Liver (tissue), 9 donors: Measurements from ENCODE around the gene WNK2. TPM values are rescaled to one million over a fixed set of nuclear protein-coding genes. Genes with fewer than 3 reads are reported as not detected.
A peak's percentile ranks its signal among the peaks of the same experiment; 100 is the strongest.

Source experiments
- DNase-seq: peaks from one replicate; pipeline ENCODE4 v3.0.0-alpha.2; 2017; ENCODE audit warnings: low spot score
- H3K27ac ChIP-seq, 2 donors: one replicate each; pipeline ENCODE4 v1.7.0; 2013; ENCODE audit warnings: inconsistent platforms in 2 of 2, low read length in 2 of 2, control low read depth in 1 of 2, low read depth in 1 of 2, mild to moderate bottlenecking in 1 of 2
- H3K27me3 ChIP-seq, 4 donors: one replicate each; pipeline versions ENCODE4 v1.6.1 to v1.7.0; 2013; ENCODE audit warnings: low read length in 3 of 4, inconsistent platforms in 1 of 4, mild to moderate bottlenecking in 1 of 4, moderate library complexity in 1 of 4; ENCODE audit not compliant: control insufficient read depth in 4 of 4, insufficient read depth in 4 of 4
- H3K36me3 ChIP-seq, 4 donors: one replicate each; pipeline versions ENCODE4 v1.6.1 to v1.7.0; 2013; ENCODE audit warnings: low read length in 3 of 4, mild to moderate bottlenecking in 3 of 4, low read depth in 1 of 4, moderate library complexity in 1 of 4; ENCODE audit not compliant: control insufficient read depth in 4 of 4, insufficient read depth in 3 of 4
- H3K4me1 ChIP-seq, 4 donors: one replicate each; pipeline versions ENCODE4 v1.6.1 to v1.7.0; 2013; ENCODE audit warnings: low read length in 3 of 4, mild to moderate bottlenecking in 3 of 4, moderate library complexity in 1 of 4; ENCODE audit not compliant: control insufficient read depth in 4 of 4, insufficient read depth in 4 of 4
- H3K4me3 ChIP-seq, 3 donors: one replicate each; pipeline versions ENCODE4 v1.6.1 to v1.7.0; 2013; ENCODE audit warnings: low read length in 3 of 3, control low read depth in 1 of 3, low read depth in 1 of 3, mild to moderate bottlenecking in 1 of 3
- H3K9ac ChIP-seq, 2 donors: one replicate each; pipeline ENCODE4 v1.7.0; 2013; ENCODE audit warnings: low read length in 2 of 2, mild to moderate bottlenecking in 2 of 2, moderate library complexity in 2 of 2, control low read depth in 1 of 2, low read depth in 1 of 2
- H3K9me3 ChIP-seq, 4 donors: one replicate each; pipeline versions ENCODE4 v1.6.1 to v1.7.0; 2013; ENCODE audit warnings: low read length in 3 of 4; ENCODE audit not compliant: control insufficient read depth in 4 of 4
- EGR1 ChIP-seq, 2 donors: IDR thresholded peaks; 2 replicates each; pipeline ENCODE4 v1.6.1; 2016 to 2018; ENCODE audit warnings: antibody characterized with exemption in 2 of 2, low read depth in 2 of 2
- FOXA1 ChIP-seq: IDR thresholded peaks from 2 replicates; pipeline ENCODE4 v1.6.1; 2016; ENCODE audit warnings: antibody characterized with exemption
- FOXA2 ChIP-seq: IDR thresholded peaks from 2 replicates; pipeline ENCODE4 v1.6.1; 2016; ENCODE audit warnings: antibody characterized with exemption
- GABPA ChIP-seq, 2 donors: IDR thresholded peaks in 1 of 2; conservative IDR thresholded peaks in 1 of 2; 2 replicates each; pipeline ENCODE4 v1.6.1; 2016; ENCODE audit warnings: antibody characterized with exemption in 2 of 2, mild to moderate bottlenecking in 1 of 2, moderate library complexity in 1 of 2
- HNF4A ChIP-seq, 2 donors: conservative IDR thresholded peaks; 2 replicates each; pipeline ENCODE4 v1.6.1; 2016; ENCODE audit warnings: antibody characterized with exemption in 2 of 2, mild to moderate bottlenecking in 2 of 2
- HNF4G ChIP-seq: IDR thresholded peaks from 2 replicates; pipeline ENCODE4 v1.6.1; 2016; ENCODE audit warnings: antibody characterized with exemption
- JUND ChIP-seq, 2 donors: IDR thresholded peaks; 2 replicates each; pipeline ENCODE4 v1.6.1; 2016; ENCODE audit warnings: antibody characterized with exemption in 2 of 2
- NR2F2 ChIP-seq: IDR thresholded peaks from 2 replicates; pipeline ENCODE4 v1.6.1; 2016; ENCODE audit warnings: antibody characterized with exemption
- RAD21 ChIP-seq, 2 donors: IDR thresholded peaks; 2 replicates each; pipeline ENCODE4 v1.6.1; 2016; ENCODE audit warnings: antibody characterized with exemption in 2 of 2, mild to moderate bottlenecking in 2 of 2
- RXRA ChIP-seq, 2 donors: IDR thresholded peaks; 2 replicates each; pipeline ENCODE4 v1.6.1; 2017 to 2018; ENCODE audit warnings: antibody characterized with exemption in 2 of 2, mild to moderate bottlenecking in 1 of 2
- SP1 ChIP-seq: IDR thresholded peaks from 2 replicates; pipeline ENCODE4 v1.6.1; 2018; ENCODE audit warnings: antibody characterized with exemption, mild to moderate bottlenecking
- TAF1 ChIP-seq: conservative IDR thresholded peaks from 2 replicates; pipeline ENCODE4 v1.6.1; 2016; ENCODE audit warnings: antibody characterized with exemption, mild to moderate bottlenecking
- YY1 ChIP-seq: IDR thresholded peaks from 2 replicates; pipeline ENCODE4 v1.6.1; 2016; ENCODE audit warnings: antibody characterized with exemption, mild to moderate bottlenecking
- WGBS: extraction: QIAGEN DNeasy Blood & Tissue Kit; methylation state at CpG from one replicate; pipeline ENCODE4 v1.1.7; 2013; 5-methylcytosine and 5-hydroxymethylcytosine counted together
- polyA plus RNA-seq, 2 donors: library from polyadenylated mRNA; stranded (reverse) in 1 of 2; unstranded in 1 of 2; fragments of 200-250 nt in 1 of 2; fragments of >200 nt in 1 of 2; fragmentation: Nextera tagmentation in 1 of 2; extraction: Ambion mirVana in 1 of 2; gene quantifications; one replicate each; pipeline versions ENCODE4 v1.2.1 to v1.2.3, GENCODE V29; 2013 to 2015
- total RNA-seq, 2 donors: library from RNA; depleted of rRNA; stranded (reverse); fragments of >200 nt; gene quantifications; one replicate each; pipeline ENCODE4 v1.2.3, GENCODE V29; 2014
- TF ChIP-seq, protein P1 (sequence below): fragments of 150-350 bp; IDR thresholded peaks from 2 replicates; pipeline ENCODE4 v1.5.1; 2017; ENCODE audit warnings: improper control_type of control experiment, low read depth, low read length; ENCODE audit not compliant: missing input control
- TF ChIP-seq, protein P2 (sequence below): IDR thresholded peaks from 2 replicates; pipeline ENCODE4 v1.6.1; 2016; ENCODE audit warnings: antibody characterized with exemption
- TF ChIP-seq, protein P3 (sequence below): IDR thresholded peaks from 2 replicates; pipeline ENCODE4 v1.6.1; 2016; ENCODE audit warnings: antibody characterized with exemption
- TF ChIP-seq, protein P4 (sequence below): IDR thresholded peaks from 2 replicates; pipeline ENCODE4 v1.6.1; 2016; ENCODE audit warnings: antibody characterized with exemption, mild to moderate bottlenecking
- TF ChIP-seq, protein P5 (sequence below): IDR thresholded peaks from 2 replicates; pipeline ENCODE4 v1.6.1; 2016; ENCODE audit warnings: antibody characterized with exemption
- donor health status: healthy.
- donor health status: healthy.
- donor health status: healthy.
- donor health status: healthy.
- donor health status: healthy.

The WNK2 gene
- total and polyA plus RNA-seq, 4 donors = 0.65 to 4.4 (median 1.7) TPM

DNA sequence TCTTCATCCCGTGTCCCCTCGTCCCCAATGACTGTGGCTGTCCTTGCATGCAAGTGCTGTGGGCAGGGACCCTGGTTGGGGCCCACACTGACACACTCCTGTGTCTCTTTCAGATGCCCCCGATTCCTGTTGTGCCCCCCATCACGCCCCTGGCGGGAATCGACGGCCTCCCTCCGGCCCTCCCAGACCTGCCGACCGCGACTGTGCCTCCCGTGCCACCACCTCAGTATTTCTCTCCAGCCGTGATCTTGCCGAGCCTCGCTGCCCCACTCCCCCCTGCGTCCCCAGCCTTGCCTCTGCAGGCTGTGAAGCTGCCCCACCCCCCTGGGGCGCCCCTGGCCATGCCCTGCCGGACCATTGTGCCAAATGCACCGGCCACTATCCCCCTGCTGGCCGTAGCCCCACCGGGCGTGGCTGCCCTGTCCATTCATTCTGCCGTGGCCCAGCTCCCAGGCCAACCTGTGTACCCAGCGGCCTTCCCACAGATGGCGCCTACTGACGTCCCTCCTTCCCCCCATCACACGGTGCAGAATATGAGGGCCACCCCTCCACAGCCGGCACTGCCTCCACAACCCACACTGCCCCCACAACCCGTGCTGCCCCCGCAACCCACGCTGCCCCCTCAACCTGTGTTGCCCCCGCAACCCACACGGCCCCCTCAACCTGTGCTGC lies 75.0 kb downstream of the WNK2 start:
- DNase-seq = peak; percentile 28
- Histone ChIP-seq H3K27ac (no peak overlapping the region), H3K9me3 (no peaks in the 10 kb centered on the region), H3K36me3 (no peaks in the 10 kb centered on the region), H3K9ac (no peak overlapping the region), H3K4me1 (peaks cover 0 to 2% (median 0%) of the 10 kb centered on the region in 4 donors), H3K4me3 (no peak overlapping the region), H3K27me3 (no peaks in the 10 kb centered on the region)
- TF ChIP-seq YY1 = no peak
- no peak for TF ChIP-seq JUND (IDR thresholded peaks at IDR 0.05)
- TF ChIP-seq RXRA (IDR thresholded peaks at IDR 0.05) = no peak
- TF ChIP-seq NR2F2 = no peak
- no peak for TF ChIP-seq HNF4G
- no peak for TF ChIP-seq RAD21 (IDR thresholded peaks at IDR 0.05)
- no peak for TF ChIP-seq FOXA2
- 92% methylated on average over 33 of the region's 33 CpGs for whole genome bisulfite sequencing

DNA sequence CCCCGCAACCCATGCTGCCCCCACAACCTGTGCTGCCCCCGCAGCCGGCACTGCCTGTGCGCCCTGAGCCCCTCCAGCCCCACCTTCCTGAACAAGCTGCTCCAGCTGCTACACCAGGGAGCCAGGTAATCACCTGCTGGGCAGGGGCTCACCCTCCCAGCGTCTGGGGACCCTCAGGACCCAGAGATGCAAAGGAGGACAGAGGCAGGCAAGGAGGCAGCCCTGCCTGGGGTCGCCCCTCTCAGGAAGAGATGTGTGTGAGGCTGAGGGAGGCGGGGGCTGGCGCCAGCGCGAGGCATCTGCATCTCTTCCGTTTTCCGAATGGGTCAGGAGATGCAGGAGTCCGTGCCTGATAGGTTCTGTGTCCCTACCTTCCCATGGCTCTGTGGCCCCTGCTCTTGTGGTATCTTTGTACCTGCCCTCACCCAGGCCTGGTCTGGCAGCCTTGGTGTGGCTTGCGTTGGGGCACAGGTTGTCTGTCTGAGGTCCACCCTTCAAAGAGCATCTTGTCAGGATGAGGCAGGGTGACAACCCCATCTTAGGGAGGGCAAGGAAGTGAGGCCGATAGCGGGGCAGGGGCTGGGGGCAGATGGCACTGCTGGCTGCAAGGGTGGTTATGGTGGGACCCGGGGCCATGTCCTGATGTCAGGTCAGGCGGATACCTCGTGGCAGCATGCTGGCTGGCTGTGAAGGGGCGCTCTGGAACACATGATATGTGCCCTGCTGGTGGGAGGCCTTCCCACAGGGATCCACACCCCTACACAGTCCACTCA lies 75.7 kb downstream of the WNK2 start:
- Histone ChIP-seq H3K9me3 (no peaks in the 10 kb centered on the region), H3K9ac (no peak overlapping the region), H3K27ac (no peak overlapping the region), H3K36me3 (no peaks in the 10 kb centered on the region), H3K4me3 (no peak overlapping the region), H3K27me3 (no peaks in the 10 kb centered on the region), H3K4me1 (peaks cover 0 to 2% (median 0%) of the 10 kb centered on the region in 4 donors)
- WGBS = 92% methylated on average over 20 of the region's 20 CpGs
- TF ChIP-seq, protein P1, sequence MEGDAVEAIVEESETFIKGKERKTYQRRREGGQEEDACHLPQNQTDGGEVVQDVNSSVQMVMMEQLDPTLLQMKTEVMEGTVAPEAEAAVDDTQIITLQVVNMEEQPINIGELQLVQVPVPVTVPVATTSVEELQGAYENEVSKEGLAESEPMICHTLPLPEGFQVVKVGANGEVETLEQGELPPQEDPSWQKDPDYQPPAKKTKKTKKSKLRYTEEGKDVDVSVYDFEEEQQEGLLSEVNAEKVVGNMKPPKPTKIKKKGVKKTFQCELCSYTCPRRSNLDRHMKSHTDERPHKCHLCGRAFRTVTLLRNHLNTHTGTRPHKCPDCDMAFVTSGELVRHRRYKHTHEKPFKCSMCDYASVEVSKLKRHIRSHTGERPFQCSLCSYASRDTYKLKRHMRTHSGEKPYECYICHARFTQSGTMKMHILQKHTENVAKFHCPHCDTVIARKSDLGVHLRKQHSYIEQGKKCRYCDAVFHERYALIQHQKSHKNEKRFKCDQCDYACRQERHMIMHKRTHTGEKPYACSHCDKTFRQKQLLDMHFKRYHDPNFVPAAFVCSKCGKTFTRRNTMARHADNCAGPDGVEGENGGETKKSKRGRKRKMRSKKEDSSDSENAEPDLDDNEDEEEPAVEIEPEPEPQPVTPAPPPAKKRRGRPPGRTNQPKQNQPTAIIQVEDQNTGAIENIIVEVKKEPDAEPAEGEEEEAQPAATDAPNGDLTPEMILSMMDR = no peak
- TF ChIP-seq YY1 = no peak
- TF ChIP-seq EGR1 (IDR thresholded peaks at IDR 0.05; ENCODE audit: low read depth in 2 of 2) = no peak
- no peak for TF ChIP-seq RXRA (IDR thresholded peaks at IDR 0.05)
- TF ChIP-seq RAD21 (IDR thresholded peaks at IDR 0.05) = no peak
- TF ChIP-seq HNF4A (conservative IDR thresholded peaks at IDR 0.05) = no peak
- TF ChIP-seq FOXA2 = no peak
- TF ChIP-seq, protein P2, sequence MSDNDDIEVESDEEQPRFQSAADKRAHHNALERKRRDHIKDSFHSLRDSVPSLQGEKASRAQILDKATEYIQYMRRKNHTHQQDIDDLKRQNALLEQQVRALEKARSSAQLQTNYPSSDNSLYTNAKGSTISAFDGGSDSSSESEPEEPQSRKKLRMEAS = no peak
- TF ChIP-seq TAF1 = no peak
- TF ChIP-seq SP1 = no peak
- TF ChIP-seq JUND (IDR thresholded peaks at IDR 0.05) = no peak
- no peak for TF ChIP-seq HNF4G
- no peak for TF ChIP-seq FOXA1
- TF ChIP-seq, protein P3, sequence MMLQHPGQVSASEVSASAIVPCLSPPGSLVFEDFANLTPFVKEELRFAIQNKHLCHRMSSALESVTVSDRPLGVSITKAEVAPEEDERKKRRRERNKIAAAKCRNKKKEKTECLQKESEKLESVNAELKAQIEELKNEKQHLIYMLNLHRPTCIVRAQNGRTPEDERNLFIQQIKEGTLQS = no peak
- TF ChIP-seq, protein P4, sequence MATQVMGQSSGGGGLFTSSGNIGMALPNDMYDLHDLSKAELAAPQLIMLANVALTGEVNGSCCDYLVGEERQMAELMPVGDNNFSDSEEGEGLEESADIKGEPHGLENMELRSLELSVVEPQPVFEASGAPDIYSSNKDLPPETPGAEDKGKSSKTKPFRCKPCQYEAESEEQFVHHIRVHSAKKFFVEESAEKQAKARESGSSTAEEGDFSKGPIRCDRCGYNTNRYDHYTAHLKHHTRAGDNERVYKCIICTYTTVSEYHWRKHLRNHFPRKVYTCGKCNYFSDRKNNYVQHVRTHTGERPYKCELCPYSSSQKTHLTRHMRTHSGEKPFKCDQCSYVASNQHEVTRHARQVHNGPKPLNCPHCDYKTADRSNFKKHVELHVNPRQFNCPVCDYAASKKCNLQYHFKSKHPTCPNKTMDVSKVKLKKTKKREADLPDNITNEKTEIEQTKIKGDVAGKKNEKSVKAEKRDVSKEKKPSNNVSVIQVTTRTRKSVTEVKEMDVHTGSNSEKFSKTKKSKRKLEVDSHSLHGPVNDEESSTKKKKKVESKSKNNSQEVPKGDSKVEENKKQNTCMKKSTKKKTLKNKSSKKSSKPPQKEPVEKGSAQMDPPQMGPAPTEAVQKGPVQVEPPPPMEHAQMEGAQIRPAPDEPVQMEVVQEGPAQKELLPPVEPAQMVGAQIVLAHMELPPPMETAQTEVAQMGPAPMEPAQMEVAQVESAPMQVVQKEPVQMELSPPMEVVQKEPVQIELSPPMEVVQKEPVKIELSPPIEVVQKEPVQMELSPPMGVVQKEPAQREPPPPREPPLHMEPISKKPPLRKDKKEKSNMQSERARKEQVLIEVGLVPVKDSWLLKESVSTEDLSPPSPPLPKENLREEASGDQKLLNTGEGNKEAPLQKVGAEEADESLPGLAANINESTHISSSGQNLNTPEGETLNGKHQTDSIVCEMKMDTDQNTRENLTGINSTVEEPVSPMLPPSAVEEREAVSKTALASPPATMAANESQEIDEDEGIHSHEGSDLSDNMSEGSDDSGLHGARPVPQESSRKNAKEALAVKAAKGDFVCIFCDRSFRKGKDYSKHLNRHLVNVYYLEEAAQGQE = no peak
- no peak for TF ChIP-seq GABPA (IDR thresholded peaks at IDR 0.05 in 1 of 2, conservative IDR thresholded peaks at IDR 0.05 in 1 of 2)
- TF ChIP-seq NR2F2 = no peak
- TF ChIP-seq, protein P5, sequence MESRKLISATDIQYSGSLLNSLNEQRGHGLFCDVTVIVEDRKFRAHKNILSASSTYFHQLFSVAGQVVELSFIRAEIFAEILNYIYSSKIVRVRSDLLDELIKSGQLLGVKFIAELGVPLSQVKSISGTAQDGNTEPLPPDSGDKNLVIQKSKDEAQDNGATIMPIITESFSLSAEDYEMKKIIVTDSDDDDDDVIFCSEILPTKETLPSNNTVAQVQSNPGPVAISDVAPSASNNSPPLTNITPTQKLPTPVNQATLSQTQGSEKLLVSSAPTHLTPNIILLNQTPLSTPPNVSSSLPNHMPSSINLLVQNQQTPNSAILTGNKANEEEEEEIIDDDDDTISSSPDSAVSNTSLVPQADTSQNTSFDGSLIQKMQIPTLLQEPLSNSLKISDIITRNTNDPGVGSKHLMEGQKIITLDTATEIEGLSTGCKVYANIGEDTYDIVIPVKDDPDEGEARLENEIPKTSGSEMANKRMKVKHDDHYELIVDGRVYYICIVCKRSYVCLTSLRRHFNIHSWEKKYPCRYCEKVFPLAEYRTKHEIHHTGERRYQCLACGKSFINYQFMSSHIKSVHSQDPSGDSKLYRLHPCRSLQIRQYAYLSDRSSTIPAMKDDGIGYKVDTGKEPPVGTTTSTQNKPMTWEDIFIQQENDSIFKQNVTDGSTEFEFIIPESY = no peak
- peak; percentile 30 for DNase-seq
